ENCODE results near the gene MAD2L1.
A peak's percentile ranks its signal among the peaks of the same experiment; 100 is the strongest.
"Not testable (repeated sequence)": the region's sequence is repeated elsewhere in the genome, so short reads cannot be mapped to it uniquely, and the experiment has no call there.

Gene MAD2L1

DNA sequence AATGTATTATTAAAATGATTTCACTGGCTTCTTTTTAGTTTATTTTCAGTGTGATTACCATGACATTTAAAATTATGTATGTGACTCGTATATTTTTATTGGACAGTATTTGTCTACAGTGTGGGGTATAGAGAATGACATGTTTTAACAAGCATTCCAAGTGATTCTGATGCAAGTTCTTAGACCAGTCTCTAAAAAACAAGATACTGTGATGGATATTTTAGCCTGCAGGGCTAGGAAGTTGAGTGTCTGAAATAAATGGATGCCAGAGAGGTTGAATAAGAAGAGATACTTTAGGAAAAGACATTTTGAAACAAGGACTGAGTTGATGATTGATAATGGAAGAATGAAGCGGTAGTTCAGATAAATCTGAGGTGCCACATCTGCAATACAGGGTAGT is 3.5 kb upstream of the MAD2L1 start:
- DNase-seq (ENCODE audit: extremely low read depth, insufficient read length): no peak
- Histone ChIP-seq H3K36me3 (ENCODE audit: control insufficient read depth, insufficient read depth, low read length) (no peaks in the 10 kb centered on the region), H3K27me3 (replicated peaks; ENCODE audit: control insufficient read depth, insufficient read depth, low read length) (no peaks in the 10 kb centered on the region), H3K4me3 (replicated peaks; ENCODE audit: low read depth, low read length) (no peak overlapping the region)
- TF ChIP-seq, protein P1, sequence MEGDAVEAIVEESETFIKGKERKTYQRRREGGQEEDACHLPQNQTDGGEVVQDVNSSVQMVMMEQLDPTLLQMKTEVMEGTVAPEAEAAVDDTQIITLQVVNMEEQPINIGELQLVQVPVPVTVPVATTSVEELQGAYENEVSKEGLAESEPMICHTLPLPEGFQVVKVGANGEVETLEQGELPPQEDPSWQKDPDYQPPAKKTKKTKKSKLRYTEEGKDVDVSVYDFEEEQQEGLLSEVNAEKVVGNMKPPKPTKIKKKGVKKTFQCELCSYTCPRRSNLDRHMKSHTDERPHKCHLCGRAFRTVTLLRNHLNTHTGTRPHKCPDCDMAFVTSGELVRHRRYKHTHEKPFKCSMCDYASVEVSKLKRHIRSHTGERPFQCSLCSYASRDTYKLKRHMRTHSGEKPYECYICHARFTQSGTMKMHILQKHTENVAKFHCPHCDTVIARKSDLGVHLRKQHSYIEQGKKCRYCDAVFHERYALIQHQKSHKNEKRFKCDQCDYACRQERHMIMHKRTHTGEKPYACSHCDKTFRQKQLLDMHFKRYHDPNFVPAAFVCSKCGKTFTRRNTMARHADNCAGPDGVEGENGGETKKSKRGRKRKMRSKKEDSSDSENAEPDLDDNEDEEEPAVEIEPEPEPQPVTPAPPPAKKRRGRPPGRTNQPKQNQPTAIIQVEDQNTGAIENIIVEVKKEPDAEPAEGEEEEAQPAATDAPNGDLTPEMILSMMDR (IDR thresholded peaks at IDR 0.05; ENCODE audit: insufficient read depth, low read length, poor library complexity, severe bottlenecking): no peak

GRCh38 chr4:120065974-120066516 is 603 bp downstream of the MAD2L1 start:
- no peaks in the 10 kb centered on the region for H3K36me3 ChIP-seq (ENCODE audit: control insufficient read depth, insufficient read depth, low read length)
- TF ChIP-seq, protein P1 (IDR thresholded peaks at IDR 0.05; ENCODE audit: insufficient read depth, low read length, poor library complexity, severe bottlenecking): no peak
- peak overlapping the region; percentile 88 for H3K4me3 ChIP-seq (replicated peaks; ENCODE audit: low read depth, low read length)
- DNase-seq (ENCODE audit: extremely low read depth, insufficient read length): no peak
- no peaks in the 10 kb centered on the region for H3K27me3 ChIP-seq (replicated peaks; ENCODE audit: control insufficient read depth, insufficient read depth, low read length)

DNA sequence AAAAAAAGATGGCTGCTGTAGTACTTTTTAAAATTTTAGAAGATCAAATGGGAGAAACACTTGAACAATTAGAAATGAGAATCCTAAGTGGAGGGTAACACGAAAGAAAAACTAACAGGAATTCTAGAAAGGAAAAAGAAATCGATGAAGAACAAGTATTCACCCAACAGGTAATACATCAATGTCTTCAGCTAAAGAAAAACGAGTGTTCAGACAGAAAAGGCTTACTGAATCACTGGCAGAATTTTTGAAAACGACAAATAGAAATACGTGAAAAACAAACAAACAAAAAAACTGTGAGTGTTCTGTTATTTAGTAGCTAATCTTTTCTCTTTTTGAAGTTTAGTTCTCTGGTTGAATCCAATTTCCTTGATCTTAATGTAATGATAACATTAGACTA is 1.8 kb downstream of the MAD2L1 start:
- TF ChIP-seq, protein P1 (IDR thresholded peaks at IDR 0.05; ENCODE audit: insufficient read depth, low read length, poor library complexity, severe bottlenecking): no peak
- Histone ChIP-seq H3K27me3 (replicated peaks; ENCODE audit: control insufficient read depth, insufficient read depth, low read length) (no peaks in the 10 kb centered on the region), H3K4me3 (replicated peaks; ENCODE audit: low read depth, low read length) (peak overlapping the region; percentile 25), H3K36me3 (ENCODE audit: control insufficient read depth, insufficient read depth, low read length) (no peaks in the 10 kb centered on the region)
- DNase-seq (ENCODE audit: extremely low read depth, insufficient read length): no peak

GRCh38 chr4:120063711-120064110 is 2.9 kb downstream of the MAD2L1 start:
- not testable (repeated sequence) for H3K4me3 ChIP-seq (replicated peaks; ENCODE audit: low read depth, low read length); H3K36me3 ChIP-seq (ENCODE audit: control insufficient read depth, insufficient read depth, low read length); H3K27me3 ChIP-seq (replicated peaks; ENCODE audit: control insufficient read depth, insufficient read depth, low read length); DNase-seq (ENCODE audit: extremely low read depth, insufficient read length)

GRCh38 chr4:120062663-120063195 is 3.9 kb downstream of the MAD2L1 start:
- DNase-seq (ENCODE audit: extremely low read depth, insufficient read length): no peak
- H3K36me3 ChIP-seq (ENCODE audit: control insufficient read depth, insufficient read depth, low read length): no peaks in the 10 kb centered on the region
- TF ChIP-seq, protein P1 (IDR thresholded peaks at IDR 0.05; ENCODE audit: insufficient read depth, low read length, poor library complexity, severe bottlenecking): no peak
- H3K27me3 ChIP-seq (replicated peaks; ENCODE audit: control insufficient read depth, insufficient read depth, low read length): no peaks in the 10 kb centered on the region
- no peak overlapping the region for H3K4me3 ChIP-seq (replicated peaks; ENCODE audit: low read depth, low read length)

GRCh38 chr4:120059036-120059435 is 7.6 kb downstream of the MAD2L1 start:
- TF ChIP-seq, protein P1 (IDR thresholded peaks at IDR 0.05; ENCODE audit: insufficient read depth, low read length, poor library complexity, severe bottlenecking): no peak
- H3K27me3 ChIP-seq (replicated peaks; ENCODE audit: control insufficient read depth, insufficient read depth, low read length): no peaks in the 10 kb centered on the region
- no peak for DNase-seq (ENCODE audit: extremely low read depth, insufficient read length)
- no peaks in the 10 kb centered on the region for H3K36me3 ChIP-seq (ENCODE audit: control insufficient read depth, insufficient read depth, low read length)
- H3K4me3 ChIP-seq (replicated peaks; ENCODE audit: low read depth, low read length): no peak overlapping the region
